ENCODE results near the gene APBA2. TPM values are rescaled to one million over a fixed set of nuclear protein-coding genes. Genes with fewer than 3 reads are reported as not detected.
A peak's percentile ranks its signal among the peaks of the same experiment; 100 is the strongest.
"Not testable (repeated sequence)": the region's sequence is repeated elsewhere in the genome, so short reads cannot be mapped to it uniquely, and the experiment has no call there.

The APBA2 gene
- total RNA-seq, 1 donor from 2014 or later, result 5.3 TPM

DNA sequence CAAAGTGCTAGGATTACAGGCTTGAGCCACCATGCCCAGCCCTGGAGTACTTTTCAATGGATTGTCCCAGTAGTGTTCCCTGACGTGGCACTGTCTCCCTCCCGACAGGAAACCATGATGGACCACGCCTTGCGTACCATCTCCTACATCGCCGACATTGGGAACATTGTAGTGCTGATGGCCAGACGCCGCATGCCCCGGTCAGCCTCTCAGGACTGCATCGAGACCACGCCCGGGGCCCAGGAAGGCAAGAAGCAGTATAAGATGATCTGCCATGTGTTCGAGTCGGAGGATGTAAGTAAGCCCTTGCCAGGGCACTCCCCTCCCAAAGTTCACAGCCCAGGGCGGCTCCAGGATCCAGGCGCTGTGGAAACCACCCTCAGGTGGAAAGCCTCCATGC, 215.7 kb downstream of the APBA2 start:
- Histone ChIP-seq H3K4me3 (ENCODE audit: low read depth, low read length) (no peak overlapping the region), H3K36me3 (ENCODE audit: control insufficient read depth, insufficient read depth, low read length) (no peaks in the 10 kb centered on the region), H3K27me3 (ENCODE audit: control insufficient read depth, insufficient read depth, low read length) (no peaks in the 10 kb centered on the region)
- DNase-seq (ENCODE audit: low read depth), result no peak
- TF ChIP-seq, protein P1, sequence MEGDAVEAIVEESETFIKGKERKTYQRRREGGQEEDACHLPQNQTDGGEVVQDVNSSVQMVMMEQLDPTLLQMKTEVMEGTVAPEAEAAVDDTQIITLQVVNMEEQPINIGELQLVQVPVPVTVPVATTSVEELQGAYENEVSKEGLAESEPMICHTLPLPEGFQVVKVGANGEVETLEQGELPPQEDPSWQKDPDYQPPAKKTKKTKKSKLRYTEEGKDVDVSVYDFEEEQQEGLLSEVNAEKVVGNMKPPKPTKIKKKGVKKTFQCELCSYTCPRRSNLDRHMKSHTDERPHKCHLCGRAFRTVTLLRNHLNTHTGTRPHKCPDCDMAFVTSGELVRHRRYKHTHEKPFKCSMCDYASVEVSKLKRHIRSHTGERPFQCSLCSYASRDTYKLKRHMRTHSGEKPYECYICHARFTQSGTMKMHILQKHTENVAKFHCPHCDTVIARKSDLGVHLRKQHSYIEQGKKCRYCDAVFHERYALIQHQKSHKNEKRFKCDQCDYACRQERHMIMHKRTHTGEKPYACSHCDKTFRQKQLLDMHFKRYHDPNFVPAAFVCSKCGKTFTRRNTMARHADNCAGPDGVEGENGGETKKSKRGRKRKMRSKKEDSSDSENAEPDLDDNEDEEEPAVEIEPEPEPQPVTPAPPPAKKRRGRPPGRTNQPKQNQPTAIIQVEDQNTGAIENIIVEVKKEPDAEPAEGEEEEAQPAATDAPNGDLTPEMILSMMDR (IDR thresholded peaks at IDR 0.05; ENCODE audit: insufficient read depth, low read length, severe bottlenecking), result no peak
- FAIRE-seq, result no peak

DNA sequence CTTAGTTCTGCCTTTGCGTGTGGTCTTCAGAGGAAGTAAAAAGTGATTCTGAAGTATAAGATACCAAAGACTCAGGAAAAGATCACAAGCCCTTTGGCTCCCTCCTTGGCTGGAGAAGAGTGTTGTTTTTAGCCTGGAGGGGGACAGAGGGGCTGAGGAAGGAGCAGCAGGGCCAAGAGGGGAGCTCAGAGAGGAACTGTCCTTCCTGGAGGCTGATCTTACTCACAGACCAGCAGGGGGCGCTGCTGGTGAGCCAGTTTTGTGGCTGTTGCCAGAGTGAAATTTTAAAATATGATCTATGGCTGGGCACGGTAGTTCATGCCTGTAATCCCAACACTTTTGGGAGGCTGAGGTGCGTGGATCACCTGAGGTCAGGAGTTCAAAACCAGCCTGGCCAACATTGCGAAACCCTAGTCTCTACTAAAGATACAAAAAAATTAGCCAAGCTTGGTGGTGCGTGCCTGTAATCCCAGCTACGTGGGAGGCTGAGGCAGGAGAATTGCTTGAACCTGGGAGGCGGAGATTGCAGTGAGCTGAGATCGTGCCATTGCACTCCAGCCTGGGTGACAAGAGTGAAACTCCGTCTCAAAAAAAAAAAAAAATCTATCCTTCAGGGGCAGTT, 216.5 kb downstream of the APBA2 start:
- TF ChIP-seq, protein P1 (IDR thresholded peaks at IDR 0.05; ENCODE audit: insufficient read depth, low read length, severe bottlenecking), result peak; percentile 89
- not testable (repeated sequence) for H3K36me3 ChIP-seq (ENCODE audit: control insufficient read depth, insufficient read depth, low read length); H3K4me3 ChIP-seq (ENCODE audit: low read depth, low read length); H3K27me3 ChIP-seq (ENCODE audit: control insufficient read depth, insufficient read depth, low read length); FAIRE-seq
- DNase-seq (ENCODE audit: low read depth), result peak; percentile 13

DNA sequence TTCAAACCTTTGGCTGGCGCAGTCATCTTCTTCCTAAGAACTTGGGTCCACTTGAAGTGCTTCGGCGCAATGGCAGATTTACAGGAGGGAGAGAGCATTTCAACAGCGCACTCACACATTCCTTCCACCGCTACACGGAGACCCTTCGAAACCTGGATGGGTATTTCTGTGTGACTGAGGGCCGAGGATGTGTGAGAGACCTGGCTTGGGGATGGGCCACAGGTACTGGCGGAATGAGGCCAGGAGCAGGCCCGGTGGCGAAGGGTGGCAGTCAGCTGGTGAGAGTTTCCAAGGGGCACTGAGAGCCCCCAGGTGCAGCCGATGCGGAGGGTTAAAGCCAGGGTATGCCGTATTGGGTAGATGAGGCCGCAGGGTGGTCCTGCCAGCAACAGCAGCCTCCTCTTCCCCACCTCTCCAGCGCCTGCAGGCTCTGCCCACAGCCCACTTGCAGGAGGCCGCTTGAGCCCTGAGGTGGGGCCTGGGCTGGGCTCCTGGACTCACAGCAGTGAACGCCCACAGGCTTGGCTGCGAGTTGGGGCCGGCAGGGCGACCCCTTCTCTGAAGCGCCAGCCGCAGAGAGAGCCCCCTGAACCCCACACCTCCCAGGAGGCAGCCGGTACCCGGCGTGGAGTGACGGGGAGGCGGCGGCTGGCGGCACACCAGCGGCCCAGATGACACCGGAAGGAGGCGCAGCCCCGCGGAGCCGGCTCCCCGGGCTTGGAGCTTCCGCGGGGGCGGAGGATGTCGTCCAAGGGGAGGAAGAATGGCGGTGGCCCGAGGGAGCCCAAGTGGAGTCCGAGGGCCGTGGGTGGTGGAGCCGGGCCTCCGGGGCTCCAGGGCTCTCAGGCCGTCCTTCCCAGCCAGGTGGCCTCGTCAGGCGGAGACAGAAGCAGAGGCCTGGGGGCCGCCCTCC, 217.4 kb downstream of the APBA2 start:
- Histone ChIP-seq H3K4me3 (ENCODE audit: low read depth, low read length) (no peak overlapping the region), H3K27me3 (ENCODE audit: control insufficient read depth, insufficient read depth, low read length) (no peaks in the 10 kb centered on the region), H3K36me3 (ENCODE audit: control insufficient read depth, insufficient read depth, low read length) (no peaks in the 10 kb centered on the region)
- TF ChIP-seq, protein P1 (IDR thresholded peaks at IDR 0.05; ENCODE audit: insufficient read depth, low read length, severe bottlenecking), result no peak
- no peak for DNase-seq (ENCODE audit: low read depth)
- FAIRE-seq, result no peak

DNA sequence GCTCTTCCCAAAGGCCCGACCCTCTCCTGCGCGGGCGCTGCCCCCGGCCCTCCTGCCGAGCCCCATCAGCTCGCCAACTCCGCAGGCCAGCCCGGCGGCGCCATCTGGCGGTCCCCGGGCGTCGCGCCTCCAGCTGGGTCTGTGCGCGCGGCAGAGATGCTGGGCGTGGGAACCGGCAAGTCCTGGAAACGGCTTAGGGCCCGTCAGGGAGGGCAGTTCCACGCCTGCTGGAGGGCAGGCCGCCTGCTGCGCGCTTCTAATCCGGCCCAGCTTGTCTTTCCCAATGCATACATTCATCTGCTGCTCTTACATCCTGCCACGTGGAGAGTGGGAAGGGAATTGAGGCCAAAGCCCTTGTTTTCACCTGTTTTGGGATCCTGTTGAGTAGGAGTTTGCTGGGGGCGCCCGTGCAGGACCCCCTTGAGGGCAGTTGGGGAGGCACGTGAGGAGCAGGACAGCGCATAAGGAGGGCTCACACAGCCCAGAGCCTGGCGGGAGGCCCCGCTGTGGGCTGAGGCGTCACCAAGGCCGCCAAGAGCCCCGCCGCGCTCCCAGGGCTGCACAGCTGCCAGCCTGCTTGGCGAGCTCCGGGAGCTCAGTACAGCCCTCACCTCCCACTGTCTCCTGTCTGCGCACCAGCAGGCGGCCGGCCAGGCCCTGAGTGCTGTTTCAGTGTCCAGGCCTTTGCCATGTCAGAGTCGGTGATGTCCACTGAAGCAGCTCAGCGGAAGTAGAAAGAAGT, 218.2 kb downstream of the APBA2 start:
- H3K27me3 ChIP-seq (ENCODE audit: control insufficient read depth, insufficient read depth, low read length), result no peaks in the 10 kb centered on the region
- DNase-seq (ENCODE audit: low read depth) (peak; percentile 28), FAIRE-seq (no peak)
- no peak overlapping the region for H3K4me3 ChIP-seq (ENCODE audit: low read depth, low read length)
- TF ChIP-seq, protein P1 (IDR thresholded peaks at IDR 0.05; ENCODE audit: insufficient read depth, low read length, severe bottlenecking), result peak; percentile 95
- H3K36me3 ChIP-seq (ENCODE audit: control insufficient read depth, insufficient read depth, low read length), result no peaks in the 10 kb centered on the region

DNA sequence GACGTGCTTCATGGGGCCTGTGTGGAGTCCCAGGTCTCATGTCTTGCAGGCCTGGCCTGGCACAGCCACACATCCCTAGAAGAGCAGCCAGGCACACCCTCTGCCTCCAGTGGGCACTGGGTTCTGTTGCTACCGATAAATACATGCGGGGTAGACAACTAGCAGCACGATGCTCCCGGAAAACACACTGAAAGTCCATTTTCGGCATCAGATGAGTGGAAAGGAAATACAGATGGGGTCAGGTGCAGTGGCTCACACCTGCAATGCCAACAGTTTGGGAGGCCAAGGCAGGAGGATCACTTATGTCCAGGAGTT, 218.7 kb downstream of the APBA2 start:
- Histone ChIP-seq H3K36me3 (ENCODE audit: control insufficient read depth, insufficient read depth, low read length) (no peaks in the 10 kb centered on the region), H3K4me3 (ENCODE audit: low read depth, low read length) (no peak overlapping the region), H3K27me3 (ENCODE audit: control insufficient read depth, insufficient read depth, low read length) (no peaks in the 10 kb centered on the region)
- FAIRE-seq, result no peak
- no peak for DNase-seq (ENCODE audit: low read depth)
- TF ChIP-seq, protein P1 (IDR thresholded peaks at IDR 0.05; ENCODE audit: insufficient read depth, low read length, severe bottlenecking), result no peak
